NCI-H526 treated with DMSO at 0.1 percent for 48 hours (cell line): ENCODE measurements around the gene COPRS.

Source experiments
- DNase-seq: peaks from one replicate; lab custom pipeline; 2025; lab: John Stamatoyannopoulos, UW

The COPRS gene, protein sequence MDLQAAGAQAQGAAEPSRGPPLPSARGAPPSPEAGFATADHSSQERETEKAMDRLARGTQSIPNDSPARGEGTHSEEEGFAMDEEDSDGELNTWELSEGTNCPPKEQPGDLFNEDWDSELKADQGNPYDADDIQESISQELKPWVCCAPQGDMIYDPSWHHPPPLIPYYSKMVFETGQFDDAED

DNA sequence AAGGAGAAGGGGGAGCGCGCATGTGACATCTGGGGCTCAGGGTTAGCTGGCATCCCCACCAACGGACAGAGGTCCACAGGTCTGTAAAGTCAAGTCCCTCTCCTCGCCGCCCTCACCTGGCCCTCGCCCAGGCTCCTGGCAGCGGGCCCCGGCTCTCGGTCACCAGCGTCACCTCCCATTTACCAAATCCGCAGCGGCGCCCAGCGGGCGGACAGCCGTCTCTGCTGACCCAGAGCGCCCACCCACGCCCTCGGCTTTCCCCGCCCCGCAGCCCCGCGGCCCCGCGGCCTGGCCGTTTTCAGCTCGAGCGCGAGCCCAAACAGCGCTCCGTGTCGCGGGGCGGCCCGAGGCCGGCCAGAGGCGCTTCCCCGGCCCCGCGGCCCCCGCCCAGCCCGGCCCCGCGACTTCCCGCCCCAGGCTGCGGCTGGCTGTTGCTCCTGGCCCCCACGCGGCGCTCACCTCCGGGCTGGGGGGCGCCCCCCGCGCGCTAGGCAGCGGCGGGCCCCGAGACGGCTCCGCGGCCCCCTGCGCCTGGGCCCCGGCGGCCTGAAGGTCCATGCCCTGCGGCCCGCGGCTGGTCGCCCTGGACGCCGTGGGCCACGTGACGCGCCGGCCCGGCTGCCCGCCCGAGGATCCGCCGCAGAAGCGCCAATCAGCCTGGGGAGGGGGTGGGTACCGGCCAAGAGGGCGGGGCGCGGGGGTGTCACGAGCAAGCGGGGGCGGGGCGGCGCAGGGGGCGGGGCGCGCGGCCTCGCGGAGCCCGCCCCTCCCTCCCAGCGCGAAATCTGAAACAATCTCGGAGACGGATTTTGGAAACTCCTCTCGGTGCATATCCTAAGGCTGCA lies at the start of gene COPRS:
Gene COPRS (minus strand): TSS at position 603 of the 845 bp plus-strand sequence. CDS start 45 bp downstream, at position 558.
- peak; percentile 55 for DNase-seq

GRCh38 chr17:31908386-31908785 lies 49.3 kb upstream of the COPRS start:
- no peak for DNase-seq

- DNase-seq, result no peak
These were observed 48.4 kb upstream of the COPRS start for GRCh38 chr17:31907342-31907962.

GRCh38 chr17:31903401-31903800 lies 44.4 kb upstream of the COPRS start:
- no peak for DNase-seq

GRCh38 chr17:31902693-31903092 lies 43.6 kb upstream of the COPRS start:
- no peak for DNase-seq

DNA sequence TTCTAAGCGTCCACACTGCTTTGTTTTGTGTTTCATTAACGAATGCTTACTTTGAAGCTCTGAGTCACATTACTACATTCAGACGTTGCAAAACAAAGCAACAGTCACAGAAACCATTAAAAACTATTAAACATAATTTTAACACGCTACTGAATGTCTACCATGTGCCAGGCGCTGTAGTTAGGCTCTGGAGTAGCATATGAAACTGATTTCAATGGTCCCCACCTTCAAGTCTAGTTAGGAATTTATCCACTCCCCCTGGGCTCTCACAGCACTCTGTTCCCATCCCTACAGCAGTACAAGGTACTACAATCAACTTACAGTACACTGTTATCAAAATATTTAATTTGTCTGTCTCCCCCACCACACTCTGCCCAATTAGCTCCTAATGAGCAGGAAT lies 41.8 kb upstream of the COPRS start:
- DNase-seq, result no peak

- no peak for DNase-seq
These were observed 29.1 kb upstream of the COPRS start for GRCh38 chr17:31888124-31888523.

- DNase-seq, result no peak
These were observed 23.5 kb upstream of the COPRS start for GRCh38 chr17:31882571-31882970.

- no peak for DNase-seq
These were observed 21.3 kb upstream of the COPRS start for GRCh38 chr17:31880311-31880710.

GRCh38 chr17:31878703-31879073 lies 19.6 kb upstream of the COPRS start:
- DNase-seq, result no peak

- no peak for DNase-seq
These were observed 19.1 kb upstream of the COPRS start for GRCh38 chr17:31877911-31878702.

DNA sequence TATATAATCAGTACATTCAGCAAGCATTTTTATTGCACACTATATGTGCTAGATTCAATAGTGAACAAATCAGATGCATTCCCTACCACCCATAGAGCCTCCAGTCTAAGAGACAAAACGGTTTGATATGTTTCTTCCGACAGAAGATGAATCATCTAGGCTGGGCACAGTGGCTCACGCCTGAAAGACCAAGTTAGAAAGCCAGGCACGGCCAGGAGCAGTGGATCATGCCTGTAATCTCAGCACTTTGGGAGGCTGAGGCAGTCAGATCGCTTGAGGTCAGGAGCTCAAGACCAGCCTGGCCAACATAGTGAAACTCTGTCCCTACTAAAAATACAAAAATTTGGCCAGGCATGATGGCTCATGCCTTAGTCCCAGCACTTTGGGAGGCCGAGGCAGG lies 18.3 kb upstream of the COPRS start:
- DNase-seq, result no peak

- DNase-seq, result no peak
These were observed 16.0 kb upstream of the COPRS start for GRCh38 chr17:31875081-31875480.

GRCh38 chr17:31869797-31870568 lies 10.9 kb upstream of the COPRS start:
- DNase-seq, result no peak

DNA sequence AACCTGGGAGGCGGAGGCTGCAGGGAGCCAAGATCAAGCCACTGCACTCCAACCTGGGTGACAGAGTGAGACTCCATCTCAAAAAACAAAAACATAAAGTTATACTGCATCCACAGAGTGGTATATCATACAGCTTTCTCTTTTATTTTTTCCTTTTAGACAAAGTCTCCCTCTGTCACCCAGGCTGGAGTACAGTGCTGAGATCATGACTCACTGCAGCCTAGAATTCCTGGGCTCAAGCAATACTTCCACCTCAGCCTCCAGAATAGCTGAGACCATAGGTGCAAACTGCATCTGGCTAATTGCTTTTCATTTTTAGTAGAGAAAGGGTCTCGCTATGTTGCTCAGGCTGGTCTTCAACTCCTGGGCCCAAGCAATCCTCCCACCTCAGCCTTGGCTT lies 10.0 kb upstream of the COPRS start:
- DNase-seq, result no peak

DNA sequence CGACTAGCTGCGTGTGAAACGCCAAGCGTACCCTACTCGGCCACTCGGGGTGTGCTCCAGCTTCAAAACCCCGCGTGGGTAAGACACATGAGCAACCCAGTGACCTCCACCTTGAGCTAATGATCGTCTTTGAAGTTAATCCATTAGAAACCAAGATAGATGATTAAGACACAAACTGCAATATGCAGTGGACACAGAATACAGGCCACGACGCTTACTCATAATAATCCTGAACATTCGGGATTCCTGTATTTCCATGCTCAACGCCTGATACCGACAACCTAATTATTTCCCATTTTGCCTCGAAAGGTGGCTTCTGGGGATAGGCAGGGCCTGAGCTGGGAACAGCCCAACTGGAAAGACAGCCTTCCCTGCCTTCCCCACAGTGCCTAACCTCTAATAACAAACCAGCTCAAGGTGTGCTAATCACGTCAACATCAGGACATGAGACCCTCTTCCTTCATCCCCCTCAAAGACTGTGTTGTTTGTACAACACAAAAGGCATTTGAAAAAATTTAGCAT lies 504 bp upstream of the COPRS start:
- no peak for DNase-seq

DNA sequence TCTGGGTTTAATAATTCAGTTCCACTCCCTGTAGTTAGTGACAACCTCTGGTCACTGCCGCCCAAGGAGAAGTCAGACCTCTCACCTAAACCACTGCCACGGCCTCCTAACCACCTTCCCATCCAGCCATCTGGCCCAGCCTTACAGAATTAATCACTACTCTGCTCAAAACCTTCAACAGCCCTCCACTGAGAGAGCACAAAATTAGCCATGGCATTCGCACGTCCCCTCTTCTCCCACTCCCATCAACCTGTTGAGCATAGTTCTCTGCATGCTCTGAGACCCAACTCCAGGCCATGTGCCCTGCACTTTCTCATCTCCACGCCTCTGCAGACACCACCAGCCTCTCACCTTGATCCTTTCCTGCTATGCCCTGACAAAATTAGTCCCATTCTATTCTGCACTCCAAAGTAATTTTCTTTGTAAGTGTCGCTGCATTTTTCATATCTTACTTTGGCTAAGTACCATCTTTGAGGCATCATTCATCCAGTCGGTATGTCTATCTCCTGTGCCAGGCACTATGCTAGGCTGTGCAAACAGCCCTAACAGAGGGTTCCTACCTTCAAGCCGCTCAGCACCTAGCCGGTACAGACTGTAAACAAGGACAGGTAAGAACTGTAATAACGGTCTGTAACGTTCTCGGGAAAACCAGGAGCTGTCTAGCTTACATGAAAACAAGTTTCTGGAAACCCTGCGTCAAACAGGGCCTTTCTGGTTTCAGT lies 963 bp downstream of the COPRS start:
- DNase-seq, result peak; percentile 48

GRCh38 chr17:31856750-31857149 lies 2.3 kb downstream of the COPRS start:
- DNase-seq, result no peak

GRCh38 chr17:31854672-31855071 lies 4.4 kb downstream of the COPRS start:
- DNase-seq, result peak; percentile 53

DNA sequence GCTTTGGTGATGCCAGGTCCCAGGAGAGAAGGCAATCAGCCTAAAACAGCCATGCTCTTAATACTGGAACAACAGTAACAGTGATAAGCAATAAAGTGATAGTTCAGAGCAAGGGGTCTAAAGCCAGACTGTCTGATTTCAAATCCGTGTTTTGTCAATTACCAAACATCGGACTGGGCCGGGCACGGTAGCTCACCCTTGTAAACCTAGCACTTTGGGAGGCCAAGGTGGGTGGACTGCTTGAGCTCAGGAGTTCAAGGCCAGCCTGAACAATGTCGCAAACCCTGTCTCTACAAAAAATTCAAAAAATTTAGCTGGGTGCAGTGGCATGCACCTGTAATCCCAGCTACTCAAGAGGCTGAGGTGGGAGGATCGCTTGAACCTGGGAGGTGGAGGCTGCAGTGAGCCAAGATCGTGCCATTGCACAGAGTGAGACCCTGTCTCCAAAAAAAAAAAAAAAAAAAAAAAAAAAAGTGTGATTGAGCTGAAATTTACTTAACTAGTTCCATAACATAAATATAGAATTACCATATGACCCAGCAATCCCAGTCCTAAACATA lies 5.1 kb downstream of the COPRS start:
- DNase-seq, result no peak
